HUES64 (cell line): ENCODE measurements around the gene TMEM270.

ENCODE experiments used
- H3K27ac ChIP-seq: 2 replicates; pipeline ENCODE4 v1.7.0; 2013; ENCODE audit warnings: low read depth, low read length, inconsistent platforms
- H3K27me3 ChIP-seq: 2 replicates; pipeline ENCODE4 v1.6.1; 2013; ENCODE audit warnings: mild to moderate bottlenecking, low read length; ENCODE audit not compliant: insufficient read depth
- H3K36me3 ChIP-seq: 2 replicates; pipeline ENCODE4 v1.6.1; 2013; ENCODE audit warnings: mild to moderate bottlenecking, low read length; ENCODE audit not compliant: insufficient read depth
- H3K4me1 ChIP-seq: 2 replicates; pipeline ENCODE4 v1.6.1; 2013; ENCODE audit warnings: mild to moderate bottlenecking, low read length, moderate library complexity; ENCODE audit not compliant: insufficient read depth
- H3K4me3 ChIP-seq: 2 replicates; pipeline ENCODE4 v1.5.1; 2013; ENCODE audit warnings: mild to moderate bottlenecking, low read length, moderate library complexity
- H3K9ac ChIP-seq: 2 replicates; pipeline ENCODE4 v1.6.1; 2013; ENCODE audit warnings: mild to moderate bottlenecking, low read depth, low read length
- H3K9me3 ChIP-seq: 2 replicates; pipeline ENCODE4 v1.6.1; 2013; ENCODE audit warnings: low read depth, low read length; ENCODE audit not compliant: insufficient read depth
- WGBS: fragments of 150-250, 120-280 bp; methylation state at CpG from one replicate; pipeline ENCODE4 v1.1.7; 2013; ENCODE audit warnings: missing lambda C conversion rate; 5-methylcytosine and 5-hydroxymethylcytosine counted together

Gene TMEM270

GRCh38 chr7:73904219-73905137, 43.5 kb downstream of the TMEM270 start:
- no peak overlapping the region for H3K27ac ChIP-seq
- H3K27me3 ChIP-seq, result no peaks in the 10 kb centered on the region
- no peak overlapping the region for H3K4me3 ChIP-seq
- WGBS, result 88% methylated on average over 24 of the region's 24 CpGs
- no peak overlapping the region for H3K9ac ChIP-seq
- H3K9me3 ChIP-seq, result no peaks in the 10 kb centered on the region
- peaks cover 5% of the 10 kb centered on the region; the same call in 1 of the 2 replicates for H3K4me1 ChIP-seq
- H3K36me3 ChIP-seq, result no peaks in the 10 kb centered on the region

GRCh38 chr7:73905360-73905759, 44.4 kb downstream of the TMEM270 start:
- H3K36me3 ChIP-seq, result no peaks in the 10 kb centered on the region
- peaks cover 5% of the 10 kb centered on the region; the same call in 1 of the 2 replicates for H3K4me1 ChIP-seq
- H3K4me3 ChIP-seq, result no peak overlapping the region
- WGBS, result 89% methylated on average over 15 of the region's 15 CpGs
- no peaks in the 10 kb centered on the region for H3K9me3 ChIP-seq
- H3K27me3 ChIP-seq, result no peaks in the 10 kb centered on the region
- H3K9ac ChIP-seq, result no peak overlapping the region
- no peak overlapping the region for H3K27ac ChIP-seq

GRCh38 chr7:73906874-73907273, 45.9 kb downstream of the TMEM270 start:
- Histone ChIP-seq H3K27ac (no peak overlapping the region), H3K9ac (no peak overlapping the region), H3K27me3 (no peaks in the 10 kb centered on the region), H3K9me3 (no peaks in the 10 kb centered on the region), H3K36me3 (no peaks in the 10 kb centered on the region), H3K4me3 (no peak overlapping the region), H3K4me1 (peaks cover 4% of the 10 kb centered on the region; the same call in 1 of the 2 replicates)
- WGBS, result 87% methylated on average over 13 of the region's 13 CpGs

- no peak overlapping the region for H3K27ac ChIP-seq
- 90% methylated on average over 12 of the region's 12 CpGs for whole genome bisulfite sequencing
- no peaks in the 10 kb centered on the region for H3K36me3 ChIP-seq
- H3K4me1 ChIP-seq, result no peaks in the 10 kb centered on the region
- no peak overlapping the region for H3K9ac ChIP-seq
- no peak overlapping the region for H3K4me3 ChIP-seq
- H3K9me3 ChIP-seq, result no peaks in the 10 kb centered on the region
- H3K27me3 ChIP-seq, result no peaks in the 10 kb centered on the region
Measured at GRCh38 chr7:73907554-73908122, 46.7 kb downstream of the TMEM270 start.

GRCh38 chr7:73908123-73908611, 47.2 kb downstream of the TMEM270 start:
- Histone ChIP-seq H3K4me1 (no peaks in the 10 kb centered on the region), H3K27me3 (no peaks in the 10 kb centered on the region), H3K9me3 (no peaks in the 10 kb centered on the region), H3K9ac (no peak overlapping the region), H3K36me3 (no peaks in the 10 kb centered on the region), H3K27ac (no peak overlapping the region), H3K4me3 (no peak overlapping the region)
- WGBS, result 91% methylated on average over 17 of the region's 17 CpGs

GRCh38 chr7:73909051-73909941, 48.3 kb downstream of the TMEM270 start:
- Histone ChIP-seq H3K36me3 (no peaks in the 10 kb centered on the region), H3K9me3 (no peaks in the 10 kb centered on the region), H3K4me1 (no peaks in the 10 kb centered on the region), H3K4me3 (no peak overlapping the region), H3K27ac (no peak overlapping the region), H3K27me3 (no peaks in the 10 kb centered on the region), H3K9ac (no peak overlapping the region)
- 78% methylated on average over 13 of the region's 13 CpGs for WGBS

GRCh38 chr7:73909996-73910395, 49.0 kb downstream of the TMEM270 start:
- Histone ChIP-seq H3K9ac (no peak overlapping the region), H3K27ac (no peak overlapping the region), H3K27me3 (no peaks in the 10 kb centered on the region), H3K4me1 (no peaks in the 10 kb centered on the region), H3K4me3 (no peak overlapping the region), H3K36me3 (no peaks in the 10 kb centered on the region), H3K9me3 (no peaks in the 10 kb centered on the region)
- 85% methylated on average over 6 of the region's 7 CpGs for WGBS

- Histone ChIP-seq H3K9ac (no peak overlapping the region), H3K27me3 (no peaks in the 10 kb centered on the region), H3K4me3 (no peak overlapping the region), H3K27ac (no peak overlapping the region), H3K9me3 (no peaks in the 10 kb centered on the region), H3K36me3 (no peaks in the 10 kb centered on the region), H3K4me1 (no peaks in the 10 kb centered on the region)
- WGBS, result 92% methylated on average over 5 of the region's 5 CpGs
Measured at GRCh38 chr7:73912223-73912622, 51.3 kb downstream of the TMEM270 start.
